Suppressor macrophage (primary cell): Measurements from ENCODE around the gene NDUFAF5.

Experiments used
- DNase-seq, 4 experiments: peaks; one replicate each; pipeline ENCODE4 v3.0.0-alpha.2; 2020 to 2022

NDUFAF5 gene

GRCh38 chr20:13822459-13822858, 37.6 kb downstream of the NDUFAF5 start:
- no peak for DNase-seq

DNA sequence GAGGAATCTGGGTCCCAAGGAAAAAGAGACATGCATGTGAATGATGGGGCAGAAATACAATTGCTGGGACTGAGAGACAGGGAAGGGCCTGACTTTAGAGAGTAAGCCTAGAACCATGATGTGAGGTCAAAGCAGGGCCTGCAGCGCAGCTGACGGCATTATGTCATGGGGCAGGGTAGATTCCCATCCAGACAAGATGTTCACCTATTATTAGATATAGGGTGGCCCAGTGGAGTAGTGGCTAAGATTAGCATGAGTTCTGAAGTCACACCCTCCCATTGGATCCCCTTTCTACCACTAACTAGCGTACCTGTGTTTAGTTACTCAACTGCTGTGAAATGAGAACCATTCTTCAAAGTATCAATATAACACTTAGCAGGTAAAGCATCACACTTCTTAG, 39.6 kb downstream of the NDUFAF5 start:
- DNase-seq: no peak

GRCh38 chr20:13825465-13825864, 40.6 kb downstream of the NDUFAF5 start:
- peak in 2 of 4 experiments; percentile 17 to 40 for DNase-seq

GRCh38 chr20:13831476-13831875, 46.6 kb downstream of the NDUFAF5 start:
- DNase-seq: no peak

- DNase-seq: no peak
Observed at GRCh38 chr20:13838664-13839063, 53.8 kb downstream of the NDUFAF5 start.

DNA sequence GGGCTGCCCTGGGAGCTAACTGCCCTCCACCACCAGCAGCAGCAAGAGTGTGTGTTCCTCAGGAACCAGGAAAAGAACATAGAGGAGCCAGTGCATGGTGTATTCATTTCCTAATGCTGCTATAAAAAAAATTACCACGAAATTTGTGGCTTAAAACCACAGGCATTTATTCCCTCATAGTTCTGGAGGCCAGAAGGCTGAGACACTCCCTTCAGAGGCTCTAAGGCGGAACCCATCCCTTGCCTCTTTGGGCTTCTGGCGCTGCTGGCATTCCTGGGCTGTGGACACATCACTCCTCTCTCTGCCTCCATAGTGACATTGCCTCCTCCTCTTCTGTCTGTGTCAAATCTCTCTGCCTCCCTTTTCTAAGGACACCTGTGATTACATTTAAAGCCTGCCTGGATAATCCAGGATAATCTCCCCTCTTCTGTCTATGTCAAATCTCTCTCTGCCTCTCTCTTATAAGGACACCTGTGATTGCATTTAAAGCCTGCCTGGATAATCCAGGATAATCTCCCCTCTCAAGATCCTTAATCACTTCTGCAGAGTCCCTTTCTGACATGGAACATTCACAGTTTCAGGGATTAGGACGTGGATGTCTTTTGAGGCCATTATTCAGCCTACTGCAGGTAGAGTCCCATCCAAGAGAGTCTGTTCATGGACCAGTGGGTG, 54.7 kb downstream of the NDUFAF5 start:
- no peak for DNase-seq

- no peak for DNase-seq
Observed at GRCh38 chr20:13840093-13840465, 55.3 kb downstream of the NDUFAF5 start.

GRCh38 chr20:13841206-13841605, 56.4 kb downstream of the NDUFAF5 start:
- DNase-seq: no peak

DNA sequence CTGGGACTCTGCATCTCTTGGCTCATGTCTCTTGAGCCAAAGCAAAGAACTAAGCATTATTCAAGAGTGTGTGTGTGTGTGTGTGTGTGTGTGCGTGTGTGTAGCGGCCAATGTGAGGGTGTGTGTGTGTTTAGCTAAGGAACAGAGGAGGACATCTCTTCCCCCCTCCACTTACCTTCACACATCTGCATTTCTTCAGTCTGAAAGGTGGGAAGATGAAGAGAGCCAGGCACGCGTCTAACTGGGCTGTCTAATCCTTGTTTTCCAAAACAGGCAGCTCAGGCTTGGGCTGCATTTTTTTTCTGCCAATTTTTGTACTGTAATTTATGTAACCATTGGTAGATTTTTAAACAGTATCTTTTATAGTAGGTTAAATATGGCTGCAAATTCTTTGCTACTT, 59.5 kb downstream of the NDUFAF5 start:
- DNase-seq: no peak

GRCh38 chr20:13851279-13851678, 66.5 kb downstream of the NDUFAF5 start:
- no peak for DNase-seq

- no peak for DNase-seq
Observed at GRCh38 chr20:13852306-13852705, 67.5 kb downstream of the NDUFAF5 start.

DNA sequence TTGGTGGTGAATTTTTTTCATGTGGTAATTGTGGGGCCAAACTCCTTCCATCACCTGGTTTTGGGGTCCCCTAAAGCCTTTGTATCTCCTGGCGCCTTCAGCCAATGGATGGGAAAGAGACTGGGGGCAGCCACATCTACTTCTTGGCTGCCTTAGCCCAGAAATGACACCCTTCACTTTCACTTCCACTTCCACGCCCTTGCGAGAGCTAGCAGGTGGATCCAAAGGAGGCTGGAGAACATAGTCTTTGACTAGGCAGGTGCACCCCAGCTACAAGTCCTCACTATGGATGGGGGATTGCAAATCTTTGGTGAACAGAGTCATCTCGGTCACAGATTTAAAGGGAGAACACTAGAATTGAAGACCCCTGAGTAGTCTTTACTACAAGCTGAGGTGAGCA, 70.8 kb downstream of the NDUFAF5 start:
- no peak for DNase-seq

GRCh38 chr20:13856354-13856753, 71.5 kb downstream of the NDUFAF5 start:
- DNase-seq: no peak

DNA sequence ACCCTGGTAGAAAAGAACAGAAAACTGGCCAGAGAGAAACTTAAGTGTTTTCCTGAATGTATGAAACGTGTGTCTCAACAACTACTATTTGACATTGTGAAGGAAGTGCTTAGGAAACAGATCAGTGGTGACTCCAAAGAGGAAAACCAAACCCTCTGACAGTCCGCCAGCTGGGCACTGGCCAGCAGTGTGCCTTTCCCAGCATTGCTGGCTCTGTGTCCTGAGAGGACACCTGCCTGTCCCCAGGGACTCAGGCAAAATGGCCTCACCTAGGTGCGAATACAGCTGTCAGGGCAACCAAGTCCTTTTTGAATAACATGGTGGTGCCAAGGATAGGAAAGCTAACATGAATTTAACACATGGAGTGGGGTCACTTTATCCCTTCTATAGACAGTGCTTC, 72.5 kb downstream of the NDUFAF5 start:
- DNase-seq: peak in 2 of 4 experiments; percentile 15 to 19

DNA sequence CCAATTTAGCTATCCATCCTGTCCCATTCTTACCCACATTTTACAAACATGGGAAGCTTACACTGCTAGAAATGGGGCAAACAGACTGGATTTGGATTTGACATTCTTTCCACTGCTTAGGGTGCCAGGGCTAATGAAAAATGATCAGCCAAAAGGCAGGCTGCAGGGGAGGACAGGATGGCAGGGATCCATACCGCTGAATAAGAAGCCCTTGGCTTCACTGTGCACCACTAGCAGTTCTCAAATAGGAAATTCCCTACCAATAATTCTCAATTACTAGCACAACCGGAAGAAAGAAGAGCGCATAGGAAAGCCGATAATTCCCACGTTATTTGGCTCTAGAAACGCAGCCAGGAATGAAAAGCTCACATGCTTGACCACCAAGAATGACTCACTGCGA, 73.1 kb downstream of the NDUFAF5 start:
- DNase-seq: no peak

GRCh38 chr20:13858439-13858838, 73.6 kb downstream of the NDUFAF5 start:
- peak in 2 of 4 experiments; percentile 32 to 50 for DNase-seq

GRCh38 chr20:13858871-13859270, 74.0 kb downstream of the NDUFAF5 start:
- DNase-seq: no peak

- DNase-seq: peak; percentile 28 to 55 (median 48)
Observed at GRCh38 chr20:13862245-13862644, 77.4 kb downstream of the NDUFAF5 start.

DNA sequence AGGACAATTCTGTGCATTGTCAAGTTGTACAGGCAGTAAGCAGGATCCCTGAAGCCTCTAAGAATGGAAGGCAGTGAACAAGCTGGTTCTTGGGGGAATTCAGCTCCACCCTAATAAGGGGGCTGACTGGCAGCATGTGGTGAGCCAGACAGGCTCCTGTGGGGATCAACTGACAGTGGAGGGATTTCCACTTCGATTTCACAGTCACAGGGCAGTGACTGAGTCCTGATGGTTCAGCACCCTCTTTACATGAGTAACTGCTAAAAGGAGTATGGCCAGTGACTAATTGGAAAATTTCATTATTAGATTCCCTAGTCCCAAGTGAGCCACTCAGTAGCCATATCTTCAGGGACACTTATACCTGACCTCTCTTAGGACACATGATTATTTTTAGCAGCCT, 78.4 kb downstream of the NDUFAF5 start:
- peak; percentile 35 to 61 (median 46) for DNase-seq

DNA sequence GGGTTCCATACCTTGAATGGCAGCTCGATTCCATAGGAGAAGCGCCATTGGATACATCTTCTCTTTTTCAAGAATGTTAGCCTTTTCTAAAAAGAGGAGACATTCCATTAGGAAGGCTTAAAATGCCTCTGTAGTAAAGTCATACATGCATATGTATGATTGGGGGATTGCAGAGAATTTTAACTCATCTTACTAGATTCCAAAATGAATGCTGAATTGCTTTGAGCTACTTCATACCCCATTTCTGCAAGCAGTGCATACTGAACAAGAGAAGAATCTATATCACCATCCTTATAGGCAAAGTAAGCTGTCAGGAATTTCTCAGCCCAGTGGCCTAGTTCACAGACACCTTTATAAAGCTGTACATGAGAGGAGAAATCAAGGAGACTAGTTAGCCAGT, 80.3 kb downstream of the NDUFAF5 start:
- no peak for DNase-seq

- peak; percentile 27 to 66 (median 50) for DNase-seq
Observed at GRCh38 chr20:13865791-13866351, 81.0 kb downstream of the NDUFAF5 start.

DNA sequence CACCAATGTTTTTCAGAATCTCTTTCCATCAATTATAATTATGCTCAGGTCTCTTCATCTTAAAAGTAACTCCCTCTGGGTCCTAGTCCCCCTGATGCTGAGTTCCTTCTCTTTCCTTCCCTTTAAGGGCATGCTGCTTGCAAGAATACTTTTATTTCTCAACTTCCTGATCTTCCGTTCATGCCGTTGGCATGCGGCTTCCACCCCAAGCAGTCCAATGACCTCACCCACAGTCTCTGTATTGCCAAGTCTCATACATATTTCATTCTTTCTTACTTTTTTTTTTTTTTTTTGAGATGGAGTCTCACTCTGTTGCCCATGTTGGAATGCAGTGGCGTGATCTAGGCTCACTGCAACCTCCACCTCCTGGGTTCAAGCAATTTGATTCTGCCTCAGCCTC, 83.5 kb downstream of the NDUFAF5 start:
- peak; percentile 78 to 92 (median 90) for DNase-seq

- DNase-seq: peak in 2 of 4 experiments; percentile 49 to 52
Observed at GRCh38 chr20:13870170-13870748, 85.4 kb downstream of the NDUFAF5 start.
